ENCODE results near the gene EVI2B. TPM values are rescaled to one million over a fixed set of nuclear protein-coding genes. Genes with fewer than 3 reads are reported as not detected.
A peak's percentile ranks its signal among the peaks of the same experiment; 100 is the strongest.
"Not testable (repeated sequence)": the region's sequence is repeated elsewhere in the genome, so short reads cannot be mapped to it uniquely, and the experiment has no call there.

Gene EVI2B
- total and polyA plus RNA-seq, 2 donors from 2014 or later: 2.0 to 16.5 TPM

DNA sequence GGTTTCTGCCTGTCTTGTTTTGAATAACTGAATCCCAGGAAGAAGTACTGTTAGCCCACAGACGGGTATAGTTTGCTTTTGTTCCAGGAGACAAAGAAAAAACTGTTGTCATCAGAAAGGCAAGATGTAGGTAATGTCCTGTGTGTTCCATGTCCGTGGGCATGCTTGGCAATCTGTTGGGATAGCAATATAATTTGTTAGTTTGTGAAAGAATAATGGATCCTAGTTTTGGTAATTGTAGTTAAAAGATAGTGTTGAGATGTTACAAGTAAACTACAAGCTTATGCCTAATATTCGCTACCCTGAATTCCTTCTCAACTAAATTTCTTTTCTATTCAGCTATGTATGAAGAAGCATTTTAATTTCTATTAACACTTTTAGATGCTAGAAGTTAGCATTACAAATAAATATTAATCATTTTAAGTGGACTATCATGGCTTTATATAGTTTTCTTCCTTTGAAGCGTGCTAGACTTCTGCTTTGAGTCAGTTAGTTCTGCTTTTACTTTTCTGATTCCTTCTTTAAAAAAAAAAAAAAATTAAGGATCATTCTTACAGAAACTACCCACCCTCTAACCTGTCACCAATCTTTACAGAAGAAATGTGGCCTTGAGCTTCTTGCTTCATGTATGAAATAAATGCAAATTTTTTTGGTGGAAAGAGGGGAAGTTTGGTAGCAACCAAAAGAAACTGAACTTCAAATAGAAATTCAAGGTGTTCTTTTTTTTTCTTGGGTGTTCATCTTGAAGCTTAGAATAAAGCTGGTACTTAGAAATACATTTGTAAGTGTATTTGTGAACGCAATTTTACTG, 5.2 kb upstream of the EVI2B start:
- intact Hi-C loops (cut with DNase I): no loop called here
- Histone ChIP-seq H3K9me3 (ENCODE audit: control insufficient read depth in 2 of 3, insufficient read depth in 1 of 3, low read length in 3 of 3) (no peaks in the 10 kb centered on the region), H3K9ac (ENCODE audit: low read length in 3 of 3) (peak overlapping the region in 1 of 3 donors; percentile 27), H3K27me3 (ENCODE audit: control insufficient read depth, insufficient read depth, low read length) (no peaks in the 10 kb centered on the region), H3K4me3 (ENCODE audit: low read length in 3 of 3) (no peak overlapping the region), H3K4me1 (ENCODE audit: control insufficient read depth in 2 of 3, insufficient read depth in 2 of 3, low read depth in 1 of 3, low read length in 3 of 3) (no peaks in the 10 kb centered on the region), H3K27ac (ENCODE audit: low read depth in 2 of 2, low read length in 2 of 2) (no peak overlapping the region), H3K36me3 (ENCODE audit: control insufficient read depth in 2 of 3, insufficient read depth in 3 of 3, low read length in 3 of 3) (no peaks in the 10 kb centered on the region)
- no peak for FAIRE-seq
- no peak for TF ChIP-seq CTCF (IDR thresholded peaks at IDR 0.05; ENCODE audit: borderline replicate concordance, extremely low read depth, insufficient read depth)
- DNase-seq: no peak

- Histone ChIP-seq H3K9ac (ENCODE audit: low read length in 3 of 3) (no peak overlapping the region), H3K27me3 (ENCODE audit: control insufficient read depth, insufficient read depth, low read length) (no peaks in the 10 kb centered on the region), H3K4me3 (ENCODE audit: low read length in 3 of 3) (peak overlapping the region in 1 of 3 donors; percentile 31), H3K36me3 (ENCODE audit: control insufficient read depth in 2 of 3, insufficient read depth in 3 of 3, low read length in 3 of 3) (no peaks in the 10 kb centered on the region), H3K27ac (ENCODE audit: low read depth in 2 of 2, low read length in 2 of 2) (peak overlapping the region in 1 of 2 donors; percentile 45), H3K9me3 (ENCODE audit: control insufficient read depth in 2 of 3, insufficient read depth in 1 of 3, low read length in 3 of 3) (no peaks in the 10 kb centered on the region), H3K4me1 (ENCODE audit: control insufficient read depth in 2 of 3, insufficient read depth in 2 of 3, low read depth in 1 of 3, low read length in 3 of 3) (no peaks in the 10 kb centered on the region)
- DNase-seq (no peak), FAIRE-seq (no peak)
- intact Hi-C loops (cut with DNase I): no loop called here
- TF ChIP-seq CTCF (IDR thresholded peaks at IDR 0.05; ENCODE audit: borderline replicate concordance, extremely low read depth, insufficient read depth): no peak
Observed at GRCh38 chr17:31318298-31318801, 4.5 kb upstream of the EVI2B start.

DNA sequence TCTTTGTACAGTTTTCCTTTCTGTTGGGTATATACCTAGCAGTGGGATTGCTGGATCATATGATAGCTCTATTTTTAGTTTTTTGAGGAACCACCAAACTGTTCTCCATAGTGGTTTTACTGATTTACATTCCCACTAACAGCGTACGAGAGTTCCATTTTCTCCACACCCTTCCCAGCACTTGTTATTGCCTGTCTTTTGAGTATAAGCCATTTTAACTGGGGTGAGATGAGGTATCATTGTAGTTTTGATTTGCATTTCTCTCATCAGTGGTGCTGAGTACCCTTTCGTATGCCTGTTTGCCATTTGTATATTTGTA, 887 bp upstream of the EVI2B start:
- Histone ChIP-seq H3K4me1 (ENCODE audit: control insufficient read depth in 2 of 3, insufficient read depth in 2 of 3, low read depth in 1 of 3, low read length in 3 of 3) (no peaks in the 10 kb centered on the region), H3K4me3 (ENCODE audit: low read length in 3 of 3) (no peak overlapping the region), H3K9ac (ENCODE audit: low read length in 3 of 3) (no peak overlapping the region), H3K27me3 (ENCODE audit: control insufficient read depth, insufficient read depth, low read length) (no peaks in the 10 kb centered on the region), H3K36me3 (ENCODE audit: control insufficient read depth in 2 of 3, insufficient read depth in 3 of 3, low read length in 3 of 3) (no peaks in the 10 kb centered on the region), H3K27ac (ENCODE audit: low read depth in 2 of 2, low read length in 2 of 2) (no peak overlapping the region), H3K9me3 (ENCODE audit: control insufficient read depth in 2 of 3, insufficient read depth in 1 of 3, low read length in 3 of 3) (no peaks in the 10 kb centered on the region)
- intact Hi-C loops (cut with DNase I): no loop called here
- DNase-seq (no peak), FAIRE-seq (no peak)
- no peak for TF ChIP-seq CTCF (IDR thresholded peaks at IDR 0.05; ENCODE audit: borderline replicate concordance, extremely low read depth, insufficient read depth)

DNA sequence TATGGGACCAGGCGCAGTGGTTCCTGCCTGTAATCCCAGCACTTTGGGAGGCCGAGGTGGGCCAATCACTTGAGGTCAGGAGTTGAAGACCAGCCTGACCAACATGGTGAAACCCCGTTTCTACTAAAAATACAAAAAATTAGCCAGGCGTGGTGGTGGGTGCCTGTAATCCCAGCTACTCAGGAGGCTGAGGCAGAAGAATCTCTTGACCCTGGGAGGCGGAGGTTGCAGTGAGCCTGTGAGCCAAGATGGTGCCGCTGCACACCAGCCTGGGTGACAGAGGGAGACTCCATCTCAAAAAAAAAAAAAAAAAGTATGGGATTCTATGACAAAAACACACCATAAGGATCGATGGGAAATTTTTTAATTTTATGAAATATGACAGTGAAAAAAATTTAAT, 1.6 kb downstream of the EVI2B start:
- H3K4me1 ChIP-seq (ENCODE audit: control insufficient read depth in 2 of 3, insufficient read depth in 2 of 3, low read depth in 1 of 3, low read length in 3 of 3); intact Hi-C loops (cut with DNase I); DNase-seq; H3K27ac ChIP-seq (ENCODE audit: low read depth in 2 of 2, low read length in 2 of 2); H3K4me3 ChIP-seq (ENCODE audit: low read length in 3 of 3); H3K36me3 ChIP-seq (ENCODE audit: control insufficient read depth in 2 of 3, insufficient read depth in 3 of 3, low read length in 3 of 3); H3K9me3 ChIP-seq (ENCODE audit: control insufficient read depth in 2 of 3, insufficient read depth in 1 of 3, low read length in 3 of 3); H3K27me3 ChIP-seq (ENCODE audit: control insufficient read depth, insufficient read depth, low read length); FAIRE-seq; H3K9ac ChIP-seq (ENCODE audit: low read length in 3 of 3): not testable (repeated sequence)
